Fibroblast of skin of abdomen (primary cell): Measurements from ENCODE around the gene FAM50A. TPM values are rescaled to one million over a fixed set of nuclear protein-coding genes. Genes with fewer than 3 reads are reported as not detected.
"Not testable (repeated sequence)": the region's sequence is repeated elsewhere in the genome, so short reads cannot be mapped to it uniquely, and the experiment has no call there.

Experiments used
- DNase-seq: peaks from one replicate; pipeline ENCODE4 v3.0.0-alpha.2; 2013
- polyA plus RNA-seq, 2 experiments: library from polyadenylated mRNA; unstranded; fragments of 120-200 nt; gene quantifications; one replicate each; pipeline ENCODE4 v1.2.1, GENCODE V29; 2013; ENCODE audit not compliant: insufficient read length in 2 of 2

Gene FAM50A
- 109 TPM for polyA plus RNA-seq (2013, experiment 1 of 2; ENCODE audit: insufficient read length)
- polyA plus RNA-seq (2013, experiment 2 of 2; ENCODE audit: insufficient read length), result 110 TPM

DNA sequence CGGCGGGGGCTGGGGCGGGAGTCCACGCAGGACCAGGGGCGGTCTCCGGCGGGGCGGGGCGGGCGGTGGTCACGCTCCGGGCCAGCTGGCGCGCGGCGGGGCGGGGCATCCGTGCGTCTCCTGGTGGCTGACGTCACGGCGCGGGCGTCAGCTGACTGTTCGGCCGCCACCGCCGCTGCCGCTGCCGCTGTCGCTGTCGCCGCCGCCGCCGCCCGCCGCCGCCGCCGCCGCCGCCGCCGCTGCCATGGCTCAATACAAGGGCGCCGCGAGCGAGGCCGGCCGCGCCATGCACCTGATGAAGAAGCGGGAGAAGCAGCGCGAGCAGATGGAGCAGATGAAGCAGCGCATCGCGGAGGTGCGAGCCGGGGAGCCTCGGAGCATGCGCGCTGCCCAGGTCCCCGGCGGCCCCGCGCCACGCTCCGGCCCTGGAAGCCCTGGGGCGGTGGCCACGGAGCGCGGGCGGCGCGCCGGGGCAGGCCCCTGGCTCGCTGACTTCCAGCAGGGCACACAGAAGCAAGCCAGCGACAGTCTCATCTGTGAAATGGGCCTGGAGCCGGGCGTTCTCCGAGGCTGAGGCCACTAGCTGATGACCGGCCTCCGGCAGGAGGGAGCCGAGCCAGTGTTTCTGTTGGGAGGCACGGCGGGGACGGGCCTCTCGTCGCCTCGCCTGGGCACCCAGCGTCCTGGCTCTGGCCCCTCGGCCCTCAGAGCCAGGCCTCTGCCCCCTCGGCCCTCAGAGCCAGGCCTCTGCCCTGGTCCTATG is at the start of gene FAM50A:
FAM50A (plus strand) TSS at position 150 of the 763 bp plus-strand sequence; CDS start at position 245, 95 bp downstream.
- peak; percentile 63 for DNase-seq

- not testable (repeated sequence) for DNase-seq
Measured at GRCh38 chrX:154396363-154396762, 47.6 kb upstream of the FAM50A start.

- DNase-seq, result peak; percentile 62
Measured at GRCh38 chrX:154396973-154397887, 46.7 kb upstream of the FAM50A start.

GRCh38 chrX:154397888-154398667 is 45.9 kb upstream of the FAM50A start, which contains the start of gene RPL10:
RPL10 (plus strand) TSS chrX:154398377; CDS start chrX:154398520, 143 bp downstream.
- DNase-seq, result peak; percentile 98

GRCh38 chrX:154398668-154399526 is 45.0 kb upstream of the FAM50A start:
- peak; percentile 83 for DNase-seq

- no peak for DNase-seq
Measured at GRCh38 chrX:154399527-154400368, 44.2 kb upstream of the FAM50A start.

GRCh38 chrX:154400369-154400817 is 43.5 kb upstream of the FAM50A start:
- not testable (repeated sequence) for DNase-seq

GRCh38 chrX:154401045-154401799 is 42.7 kb upstream of the FAM50A start:
- DNase-seq, result peak; percentile 37

GRCh38 chrX:154401918-154402621 is 41.9 kb upstream of the FAM50A start:
- peak; percentile 21 for DNase-seq

GRCh38 chrX:154402622-154403127 is 41.3 kb upstream of the FAM50A start:
- no peak for DNase-seq

DNA sequence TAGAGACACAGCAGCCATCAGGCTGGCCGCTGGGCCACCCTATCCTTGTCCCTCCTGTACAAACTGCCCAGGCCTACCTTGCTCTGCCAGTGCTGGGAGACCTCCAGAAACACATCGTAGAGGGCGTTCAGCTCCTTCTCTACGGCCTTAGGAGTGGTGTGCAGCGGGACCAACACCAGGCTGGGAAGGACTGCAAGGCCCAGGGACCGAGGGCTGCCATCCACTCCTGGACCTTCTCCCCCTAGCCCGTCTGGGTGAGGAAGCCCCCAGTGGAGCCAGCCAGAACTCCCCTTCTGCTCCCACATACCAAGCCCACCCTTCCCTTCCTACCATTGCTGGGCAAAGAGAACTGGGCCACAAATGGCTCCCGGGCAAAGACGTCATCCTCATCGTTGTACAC is 40.7 kb upstream of the FAM50A start:
- no peak for DNase-seq

GRCh38 chrX:154403858-154404257 is 40.1 kb upstream of the FAM50A start:
- DNase-seq, result no peak

- no peak for DNase-seq
Measured at GRCh38 chrX:154404625-154405192, 39.2 kb upstream of the FAM50A start.

DNA sequence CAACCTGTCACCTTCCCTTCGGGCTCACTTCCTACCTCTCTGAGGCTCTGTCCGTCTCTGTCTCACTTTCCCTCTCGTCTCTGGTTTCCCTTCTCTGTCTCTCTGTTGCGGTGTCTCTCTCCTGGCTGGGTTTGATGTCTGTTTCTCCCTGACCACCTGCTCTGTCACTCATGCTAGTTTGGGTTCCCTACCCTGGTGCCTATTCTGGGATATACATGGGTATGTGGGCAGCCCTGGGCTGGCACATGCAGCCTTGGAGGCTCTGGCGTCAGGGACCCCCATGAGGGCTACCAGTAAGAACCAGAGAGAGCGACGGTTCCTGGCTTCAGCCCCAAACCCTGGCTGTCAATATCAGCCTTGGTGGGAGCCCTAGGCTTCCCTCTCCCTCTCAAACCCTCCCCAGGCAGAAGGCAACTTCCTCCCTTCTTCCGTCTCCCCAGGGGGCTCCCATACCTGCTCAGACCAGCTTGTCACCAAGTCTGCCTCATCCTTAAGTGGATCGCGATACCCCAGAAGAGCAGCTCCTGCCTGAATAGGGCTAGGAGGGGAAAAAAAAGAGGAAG is 35.2 kb upstream of the FAM50A start:
- no peak for DNase-seq

GRCh38 chrX:154409222-154409871 is 34.6 kb upstream of the FAM50A start, which contains the start of gene DNASE1L1:
DNASE1L1 (minus strand) TSS chrX:154409254; CDS start chrX:154405568, 3,686 bp downstream.
- peak; percentile 79 for DNase-seq

DNA sequence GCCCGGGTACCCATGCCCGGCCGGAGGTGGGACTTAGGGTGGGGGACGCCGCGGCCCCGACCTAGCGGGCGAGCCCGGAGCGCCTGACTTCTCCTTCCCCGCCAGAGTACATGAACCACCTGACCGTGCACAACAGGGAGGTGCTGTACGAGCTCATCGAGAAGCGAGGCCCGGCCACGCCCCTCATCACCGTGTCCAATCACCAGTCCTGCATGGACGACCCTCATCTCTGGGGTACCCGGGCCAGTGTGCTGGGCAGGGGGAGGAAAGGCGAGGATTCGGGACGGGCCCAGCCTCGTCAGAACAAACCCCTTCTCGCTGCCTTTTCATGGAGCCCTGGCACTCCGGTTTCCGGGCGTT is 32.0 kb upstream of the FAM50A start:
- DNase-seq, result no peak

DNA sequence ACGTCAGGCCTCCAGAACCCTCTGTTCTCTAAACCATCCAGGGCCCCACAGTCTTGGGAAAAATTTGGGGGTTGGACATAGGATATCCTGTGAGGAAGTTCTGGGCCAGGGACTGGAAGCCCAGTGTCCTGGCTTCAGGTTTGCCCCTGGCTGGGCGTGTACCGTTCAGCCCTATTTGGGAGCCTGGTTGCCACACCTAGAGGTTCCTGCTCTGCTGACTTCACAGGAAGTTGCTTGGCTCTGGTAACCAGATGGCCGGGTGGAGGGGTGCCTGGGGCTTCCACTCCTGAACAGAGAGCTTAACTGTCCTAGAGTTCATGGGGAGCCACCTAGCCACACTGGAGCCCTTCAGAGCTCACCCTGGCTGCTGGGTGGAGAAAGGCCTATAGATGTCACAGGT is 31.5 kb upstream of the FAM50A start:
- no peak for DNase-seq
